ES-I3 (cell line): Measurements from ENCODE around the gene SCAF4.
"Not testable (repeated sequence)": the region's sequence is repeated elsewhere in the genome, so short reads cannot be mapped to it uniquely, and the experiment has no call there.

ENCODE experiments used
- H3K36me3 ChIP-seq: 2 replicates; pipeline ENCODE4 v1.6.1; 2013; ENCODE audit warnings: mild to moderate bottlenecking, low read length, control low read depth, moderate library complexity; ENCODE audit not compliant: insufficient read depth
- H3K4me1 ChIP-seq: 2 replicates; pipeline ENCODE4 v1.6.1; 2013; ENCODE audit warnings: mild to moderate bottlenecking, control low read depth, low read length; ENCODE audit not compliant: insufficient read depth
- H3K9ac ChIP-seq: 2 replicates; pipeline ENCODE4 v1.6.1; 2013; ENCODE audit warnings: low read depth, mild to moderate bottlenecking, low read length, moderate library complexity
- H3K9me3 ChIP-seq: 2 replicates; pipeline ENCODE4 v1.6.1; 2013; ENCODE audit warnings: mild to moderate bottlenecking, low read length, moderate library complexity; ENCODE audit not compliant: control insufficient read depth, insufficient read depth

Gene SCAF4

GRCh38 chr21:31731857-31732596, at the start of gene SCAF4:
TSS of gene SCAF4 (minus strand) at chr21:31732118. CDS start at chr21:31731692, 426 bp downstream.
- H3K4me1 ChIP-seq, result peaks cover 24% of the 10 kb centered on the region
- peak within 1 kb of the TSS; percentile 97 for H3K9ac ChIP-seq
- H3K36me3 ChIP-seq, result no peaks in the 10 kb centered on the region
- H3K9me3 ChIP-seq, result no peaks in the 10 kb centered on the region

- H3K9ac ChIP-seq, result no peak overlapping the region
- no peaks in the 10 kb centered on the region for H3K4me1 ChIP-seq
- H3K9me3 ChIP-seq, result no peaks in the 10 kb centered on the region
- H3K36me3 ChIP-seq, result no peaks in the 10 kb centered on the region
Observed at GRCh38 chr21:31780944-31781343, 49.0 kb upstream of the SCAF4 start.

- Histone ChIP-seq H3K9ac (no peak overlapping the region), H3K4me1 (no peaks in the 10 kb centered on the region), H3K9me3 (no peaks in the 10 kb centered on the region), H3K36me3 (no peaks in the 10 kb centered on the region)
Observed at GRCh38 chr21:31778546-31778945, 46.6 kb upstream of the SCAF4 start.

- no peaks in the 10 kb centered on the region for H3K9me3 ChIP-seq
- H3K36me3 ChIP-seq, result no peaks in the 10 kb centered on the region
- no peaks in the 10 kb centered on the region for H3K4me1 ChIP-seq
- no peak overlapping the region for H3K9ac ChIP-seq
Observed at GRCh38 chr21:31777857-31778256, 45.9 kb upstream of the SCAF4 start.

- Histone ChIP-seq H3K36me3 (no peaks in the 10 kb centered on the region), H3K9ac (no peak overlapping the region), H3K4me1 (no peaks in the 10 kb centered on the region), H3K9me3 (no peaks in the 10 kb centered on the region)
Observed at GRCh38 chr21:31774031-31774430, 42.1 kb upstream of the SCAF4 start.

GRCh38 chr21:31772674-31773555, 41.0 kb upstream of the SCAF4 start:
- no peaks in the 10 kb centered on the region for H3K36me3 ChIP-seq
- no peaks in the 10 kb centered on the region for H3K4me1 ChIP-seq
- no peak overlapping the region for H3K9ac ChIP-seq
- H3K9me3 ChIP-seq, result no peaks in the 10 kb centered on the region

- no peak overlapping the region for H3K9ac ChIP-seq
- H3K9me3 ChIP-seq, result no peaks in the 10 kb centered on the region
- H3K36me3 ChIP-seq, result no peaks in the 10 kb centered on the region
- no peaks in the 10 kb centered on the region for H3K4me1 ChIP-seq
Observed at GRCh38 chr21:31771685-31772084, 39.8 kb upstream of the SCAF4 start.

GRCh38 chr21:31768710-31769109, 36.8 kb upstream of the SCAF4 start:
- Histone ChIP-seq H3K36me3 (no peaks in the 10 kb centered on the region), H3K9me3 (no peaks in the 10 kb centered on the region), H3K4me1 (no peaks in the 10 kb centered on the region)

GRCh38 chr21:31766899-31767298, 35.0 kb upstream of the SCAF4 start:
- no peak overlapping the region for H3K9ac ChIP-seq
- H3K4me1 ChIP-seq, result no peaks in the 10 kb centered on the region
- no peaks in the 10 kb centered on the region for H3K9me3 ChIP-seq
- H3K36me3 ChIP-seq, result no peaks in the 10 kb centered on the region

More at GRCh38 chr21:31768710-31769109, 36.8 kb upstream of the SCAF4 start:
- no peak overlapping the region for H3K9ac ChIP-seq

GRCh38 chr21:31765850-31766249, 33.9 kb upstream of the SCAF4 start:
- H3K4me1 ChIP-seq, H3K9me3 ChIP-seq, H3K9ac ChIP-seq, H3K36me3 ChIP-seq: not testable (repeated sequence)

GRCh38 chr21:31760931-31761330, 29.0 kb upstream of the SCAF4 start:
- Histone ChIP-seq H3K9me3 (no peaks in the 10 kb centered on the region), H3K36me3 (no peaks in the 10 kb centered on the region), H3K9ac (no peak overlapping the region), H3K4me1 (no peaks in the 10 kb centered on the region)

- Histone ChIP-seq H3K9me3 (no peaks in the 10 kb centered on the region), H3K9ac (no peak overlapping the region), H3K36me3 (no peaks in the 10 kb centered on the region), H3K4me1 (peaks cover 10% of the 10 kb centered on the region)
Observed at GRCh38 chr21:31756787-31757186, 24.9 kb upstream of the SCAF4 start.

- H3K9me3 ChIP-seq, result no peaks in the 10 kb centered on the region
- no peaks in the 10 kb centered on the region for H3K36me3 ChIP-seq
- no peak overlapping the region for H3K9ac ChIP-seq
- peaks cover 10% of the 10 kb centered on the region for H3K4me1 ChIP-seq
Observed at GRCh38 chr21:31755027-31755426, 23.1 kb upstream of the SCAF4 start.

GRCh38 chr21:31754708-31754960, 22.7 kb upstream of the SCAF4 start:
- no peaks in the 10 kb centered on the region for H3K36me3 ChIP-seq
- peaks cover 10% of the 10 kb centered on the region for H3K4me1 ChIP-seq
- no peaks in the 10 kb centered on the region for H3K9me3 ChIP-seq
- H3K9ac ChIP-seq, result no peak overlapping the region
